ENCODE results near the gene CTDNEP1.
A peak's percentile ranks its signal among the peaks of the same experiment; 100 is the strongest.

Gene CTDNEP1

DNA sequence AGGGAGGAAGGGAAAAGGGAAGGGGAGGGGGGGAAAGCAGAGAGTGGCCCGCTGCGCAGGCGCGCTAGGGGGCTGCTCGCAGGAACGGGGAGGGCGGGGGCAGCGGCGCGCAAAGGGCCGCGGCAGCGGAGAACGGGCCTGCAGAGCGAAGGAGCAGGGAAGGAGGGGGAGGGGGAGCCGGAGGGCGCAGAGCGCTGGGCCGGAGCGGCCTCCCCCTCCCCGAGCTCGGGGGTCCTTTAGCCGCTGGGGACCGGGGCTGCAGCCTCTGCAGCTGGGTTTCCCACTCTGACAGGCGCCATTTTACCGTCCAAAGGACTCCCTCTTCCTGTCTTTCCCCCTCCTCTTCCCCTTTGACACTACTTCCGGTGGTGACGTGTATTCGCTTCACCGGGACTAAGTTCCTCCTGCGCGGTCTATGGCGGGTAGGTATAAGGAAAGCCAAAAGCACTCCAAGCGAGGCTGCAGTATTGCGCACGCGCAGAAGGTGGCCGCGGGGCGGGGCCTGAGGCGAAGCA is at the start of gene CTDNEP1:
CTDNEP1 (minus strand) TSS at position 74 of the 515 bp plus-strand sequence. CDS start 438 bp downstream, outside the sequence.
- TF ChIP-seq, protein P1, sequence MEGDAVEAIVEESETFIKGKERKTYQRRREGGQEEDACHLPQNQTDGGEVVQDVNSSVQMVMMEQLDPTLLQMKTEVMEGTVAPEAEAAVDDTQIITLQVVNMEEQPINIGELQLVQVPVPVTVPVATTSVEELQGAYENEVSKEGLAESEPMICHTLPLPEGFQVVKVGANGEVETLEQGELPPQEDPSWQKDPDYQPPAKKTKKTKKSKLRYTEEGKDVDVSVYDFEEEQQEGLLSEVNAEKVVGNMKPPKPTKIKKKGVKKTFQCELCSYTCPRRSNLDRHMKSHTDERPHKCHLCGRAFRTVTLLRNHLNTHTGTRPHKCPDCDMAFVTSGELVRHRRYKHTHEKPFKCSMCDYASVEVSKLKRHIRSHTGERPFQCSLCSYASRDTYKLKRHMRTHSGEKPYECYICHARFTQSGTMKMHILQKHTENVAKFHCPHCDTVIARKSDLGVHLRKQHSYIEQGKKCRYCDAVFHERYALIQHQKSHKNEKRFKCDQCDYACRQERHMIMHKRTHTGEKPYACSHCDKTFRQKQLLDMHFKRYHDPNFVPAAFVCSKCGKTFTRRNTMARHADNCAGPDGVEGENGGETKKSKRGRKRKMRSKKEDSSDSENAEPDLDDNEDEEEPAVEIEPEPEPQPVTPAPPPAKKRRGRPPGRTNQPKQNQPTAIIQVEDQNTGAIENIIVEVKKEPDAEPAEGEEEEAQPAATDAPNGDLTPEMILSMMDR (IDR thresholded peaks at IDR 0.05; ENCODE audit: low read depth, low read length) = no peak
- in situ Hi-C loops (cut with HindIII; ENCODE audit: low sequenced_read_pairs) = no loop called here

DNA sequence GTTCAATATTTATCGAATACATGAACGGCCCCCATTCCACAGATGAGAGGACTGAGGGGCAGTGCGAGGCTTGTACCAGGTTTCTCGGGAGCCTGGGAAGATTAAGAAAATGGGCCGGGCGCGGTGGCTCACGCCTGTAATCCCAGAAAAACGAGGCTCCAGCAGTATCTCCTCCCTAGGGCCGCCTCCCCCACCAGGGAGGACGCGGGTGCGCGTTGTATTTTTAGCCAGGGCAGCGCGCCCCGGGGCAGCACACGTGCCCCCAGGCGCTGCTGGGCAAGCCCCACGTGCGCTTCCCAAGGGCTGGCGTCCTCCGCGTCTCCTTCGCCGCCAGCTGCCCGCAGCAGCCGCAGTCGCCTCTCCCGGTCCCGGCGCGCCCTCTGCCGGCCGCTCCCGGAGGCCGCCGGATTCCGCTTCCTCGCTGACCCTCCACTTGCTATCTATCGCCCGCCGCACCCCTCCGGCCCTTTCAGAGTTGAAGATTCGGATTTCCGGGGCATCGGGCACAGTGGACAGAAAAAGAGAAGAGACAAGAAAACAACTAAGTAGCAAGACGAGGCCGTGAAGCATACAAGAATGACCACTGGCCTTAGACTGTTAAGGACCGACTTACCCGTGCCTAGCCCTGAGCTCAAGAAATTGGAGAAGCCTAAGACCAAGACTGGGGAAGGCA is 44.8 kb upstream of the CTDNEP1 start:
- in situ Hi-C loops (cut with HindIII; ENCODE audit: low sequenced_read_pairs) = no loop called here
- no peak overlapping the region for H3K4me3 ChIP-seq (ENCODE audit: low read depth, low read length)
- peak; percentile 68 for DNase-seq (ENCODE audit: low read depth, low spot score)
- TF ChIP-seq, protein P1 (IDR thresholded peaks at IDR 0.05; ENCODE audit: low read depth, low read length) = peak; percentile 85

More for the DNA sequence above, at the start of gene CTDNEP1:
- H3K4me3 ChIP-seq (ENCODE audit: low read depth, low read length) = peak within 1 kb of the TSS; percentile 82
- DNase-seq (ENCODE audit: low read depth, low spot score) = peak; percentile 100

DNA sequence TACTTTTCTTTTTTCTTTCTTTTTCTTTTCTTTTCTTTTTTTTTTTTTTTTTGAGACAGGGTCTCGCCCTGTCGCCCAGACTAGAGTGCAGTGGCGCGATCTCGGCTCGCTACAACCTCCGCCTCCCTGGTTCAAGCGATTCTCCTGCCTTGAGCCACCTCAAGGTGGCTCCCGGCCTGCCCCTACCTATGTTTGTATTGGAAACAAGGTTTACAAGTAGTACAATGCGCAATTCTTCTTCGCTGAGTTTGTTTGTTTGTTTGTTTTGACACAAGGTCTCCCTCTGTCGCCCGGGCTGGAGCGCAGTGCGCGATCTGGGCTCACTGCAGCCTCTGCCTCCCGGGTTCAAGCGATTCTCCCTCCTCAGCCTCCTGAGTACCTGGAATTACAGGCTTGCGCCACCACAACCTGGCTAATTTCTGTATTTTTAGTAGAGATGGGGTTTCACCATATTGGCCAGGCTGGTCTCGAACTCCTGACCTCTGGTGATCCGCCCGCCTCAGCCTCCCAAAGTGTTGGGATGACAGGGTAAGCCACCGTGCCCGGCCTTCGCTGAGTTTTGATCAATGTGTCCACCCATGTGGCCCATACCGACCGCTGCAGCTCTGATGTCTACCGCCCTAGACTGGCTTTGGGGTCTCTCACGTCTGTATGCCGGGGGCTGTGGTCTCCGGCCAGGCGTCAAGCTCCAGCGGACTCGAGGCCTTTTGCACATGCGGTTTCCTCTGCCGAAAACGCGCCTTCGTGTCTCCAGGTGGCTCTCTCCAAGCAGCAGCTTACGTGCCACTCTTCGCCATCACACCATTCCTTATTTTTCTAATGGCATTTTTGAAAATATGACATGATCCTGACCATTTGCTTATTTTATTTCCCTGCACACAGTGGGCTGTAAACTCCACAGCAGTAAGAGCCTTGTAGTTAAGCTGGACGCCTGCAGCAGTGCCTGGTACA is 44.0 kb upstream of the CTDNEP1 start:
- in situ Hi-C loops (cut with HindIII; ENCODE audit: low sequenced_read_pairs) = no loop called here
- no peak overlapping the region for H3K4me3 ChIP-seq (ENCODE audit: low read depth, low read length)
- DNase-seq (ENCODE audit: low read depth, low spot score) = no peak
- TF ChIP-seq, protein P1 (IDR thresholded peaks at IDR 0.05; ENCODE audit: low read depth, low read length) = no peak

DNA sequence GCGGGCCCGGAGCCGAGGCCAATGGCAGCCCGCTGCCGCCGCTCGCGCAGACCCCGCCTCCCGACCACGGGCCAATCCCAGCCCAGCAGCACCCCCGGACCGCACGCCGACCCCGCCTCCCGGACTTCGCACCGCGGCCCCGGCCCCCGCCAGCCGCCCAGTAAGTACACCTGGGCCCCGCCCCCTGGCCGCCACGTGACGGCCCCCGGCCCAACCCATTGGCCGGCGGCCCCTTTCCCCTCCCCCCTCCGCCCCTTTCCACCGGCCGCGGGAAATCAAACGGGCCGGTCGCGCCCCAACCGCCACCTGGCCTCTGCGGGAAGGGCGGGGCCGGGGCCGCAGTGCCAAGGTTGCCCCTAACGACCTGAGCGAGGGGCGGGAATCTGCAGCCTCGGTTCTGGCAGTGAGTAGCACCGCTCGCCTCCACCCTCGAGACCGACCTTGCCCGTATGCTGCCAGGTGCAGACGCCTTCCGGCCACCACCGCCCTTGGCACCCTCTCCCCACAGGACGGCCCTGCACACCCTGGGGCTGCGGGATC is 43.1 kb upstream of the CTDNEP1 start, which contains the start of gene YBX2:
YBX2 (minus strand) TSS at position 26 of the 540 bp plus-strand sequence. CDS start 139 bp downstream, outside the sequence.
- TF ChIP-seq, protein P1 (IDR thresholded peaks at IDR 0.05; ENCODE audit: low read depth, low read length) = no peak

DNA sequence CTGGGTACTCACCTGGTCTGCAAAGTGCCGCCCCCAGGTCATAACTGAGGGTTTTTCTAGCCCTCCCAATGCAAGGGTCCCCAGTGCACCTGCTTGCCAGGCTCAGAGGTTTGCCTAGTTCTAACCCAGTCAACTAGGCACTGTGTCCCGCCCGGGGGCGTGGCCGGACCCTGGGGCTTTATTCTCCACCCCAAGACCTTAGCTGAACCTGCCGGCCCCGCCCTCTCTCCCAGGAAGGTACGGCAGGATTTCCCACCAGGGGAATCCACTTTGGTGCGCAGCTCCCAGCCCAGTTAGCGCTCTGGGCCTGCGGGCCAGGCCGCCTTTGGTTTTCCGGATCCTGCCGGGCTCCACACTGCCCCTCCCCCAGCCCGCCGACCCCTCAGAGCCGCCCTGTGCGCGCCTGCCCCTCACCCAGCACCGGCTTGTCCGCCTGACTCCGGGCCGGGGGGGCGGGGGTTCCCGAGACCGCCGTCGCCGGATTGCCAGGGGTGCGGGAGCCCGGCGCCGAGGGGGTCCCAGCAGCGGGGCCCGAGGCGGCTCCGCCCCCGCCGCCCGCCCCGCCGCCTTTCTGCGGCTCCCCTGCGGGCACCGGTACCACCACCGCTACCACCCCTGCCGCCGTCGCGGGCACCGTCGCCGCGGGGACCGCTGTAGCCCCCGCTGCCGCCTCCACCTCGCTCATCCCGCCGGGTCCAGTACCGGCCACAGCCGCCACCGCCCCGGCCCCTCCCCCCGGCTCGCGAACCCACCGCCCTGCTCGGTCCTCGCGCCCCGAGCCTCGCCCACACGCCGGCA is 42.5 kb upstream of the CTDNEP1 start:
- in situ Hi-C loops (cut with HindIII; ENCODE audit: low sequenced_read_pairs) = no loop called here
- no peak overlapping the region for H3K4me3 ChIP-seq (ENCODE audit: low read depth, low read length)
- TF ChIP-seq, protein P1 (IDR thresholded peaks at IDR 0.05; ENCODE audit: low read depth, low read length) = no peak
- DNase-seq (ENCODE audit: low read depth, low spot score) = no peak

More for the DNA sequence above, 43.1 kb upstream of the CTDNEP1 start, which contains the start of gene YBX2:
- no peak for DNase-seq (ENCODE audit: low read depth, low spot score)
- peak within 1 kb of the TSS; percentile 12 for H3K4me3 ChIP-seq (ENCODE audit: low read depth, low read length)
- in situ Hi-C loops (cut with HindIII; ENCODE audit: low sequenced_read_pairs) = no loop called here

All from astrocyte of the spinal cord (primary cell).